Choroid plexus epithelial cell (primary cell): ENCODE data around the gene PRX.
A peak's percentile ranks its signal among the peaks of the same experiment; 100 is the strongest.

ENCODE experiments used
- DNase-seq: peaks from one replicate; pipeline ENCODE4 v3.0.0-alpha.2; 2010; ENCODE audit warnings: low read depth
- H3K4me3 ChIP-seq: 2 replicates; pipeline ENCODE4 v1.5.1; 2011; ENCODE audit warnings: low read depth, mild to moderate bottlenecking, control low read depth, low read length, moderate library complexity
- TF ChIP-seq, protein P1 (sequence below): conservative IDR thresholded peaks from 2 replicates; pipeline ENCODE4 v1.5.1; 2011; ENCODE audit warnings: low read depth, mild to moderate bottlenecking, control low read depth, inconsistent platforms, low read length, moderate library complexity

Gene PRX

DNA sequence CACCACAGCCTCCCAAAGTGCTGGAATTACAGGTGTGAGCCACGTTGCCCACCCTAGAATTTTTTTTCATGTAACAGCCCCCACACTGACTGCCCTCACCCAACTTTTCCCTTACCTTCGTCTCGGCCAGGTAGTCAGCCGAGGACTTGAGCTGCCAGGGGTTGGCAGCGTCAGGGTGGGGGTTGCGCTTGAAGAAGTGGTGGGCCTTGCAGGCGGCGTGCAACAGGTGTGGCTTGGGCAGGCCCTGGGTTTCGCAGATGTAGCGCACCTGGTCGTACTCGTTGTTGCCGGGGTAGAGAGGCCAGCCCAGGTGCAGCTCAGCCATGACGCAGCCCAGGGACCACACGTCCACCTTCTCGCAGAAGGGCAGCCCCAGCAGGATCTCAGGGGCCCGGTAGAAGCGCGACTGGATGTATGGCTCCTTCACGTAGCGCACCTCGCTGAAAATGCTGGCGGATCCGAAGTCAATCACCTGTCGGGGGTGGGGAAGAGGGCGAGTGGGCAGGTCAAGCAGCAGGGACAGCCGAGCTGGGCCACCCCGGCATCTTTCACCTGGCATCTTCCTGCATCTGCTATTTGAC is 29.4 kb downstream of the PRX start:
- TF ChIP-seq, protein P1, sequence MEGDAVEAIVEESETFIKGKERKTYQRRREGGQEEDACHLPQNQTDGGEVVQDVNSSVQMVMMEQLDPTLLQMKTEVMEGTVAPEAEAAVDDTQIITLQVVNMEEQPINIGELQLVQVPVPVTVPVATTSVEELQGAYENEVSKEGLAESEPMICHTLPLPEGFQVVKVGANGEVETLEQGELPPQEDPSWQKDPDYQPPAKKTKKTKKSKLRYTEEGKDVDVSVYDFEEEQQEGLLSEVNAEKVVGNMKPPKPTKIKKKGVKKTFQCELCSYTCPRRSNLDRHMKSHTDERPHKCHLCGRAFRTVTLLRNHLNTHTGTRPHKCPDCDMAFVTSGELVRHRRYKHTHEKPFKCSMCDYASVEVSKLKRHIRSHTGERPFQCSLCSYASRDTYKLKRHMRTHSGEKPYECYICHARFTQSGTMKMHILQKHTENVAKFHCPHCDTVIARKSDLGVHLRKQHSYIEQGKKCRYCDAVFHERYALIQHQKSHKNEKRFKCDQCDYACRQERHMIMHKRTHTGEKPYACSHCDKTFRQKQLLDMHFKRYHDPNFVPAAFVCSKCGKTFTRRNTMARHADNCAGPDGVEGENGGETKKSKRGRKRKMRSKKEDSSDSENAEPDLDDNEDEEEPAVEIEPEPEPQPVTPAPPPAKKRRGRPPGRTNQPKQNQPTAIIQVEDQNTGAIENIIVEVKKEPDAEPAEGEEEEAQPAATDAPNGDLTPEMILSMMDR: no peak
- no peak overlapping the region for H3K4me3 ChIP-seq
- no peak for DNase-seq

DNA sequence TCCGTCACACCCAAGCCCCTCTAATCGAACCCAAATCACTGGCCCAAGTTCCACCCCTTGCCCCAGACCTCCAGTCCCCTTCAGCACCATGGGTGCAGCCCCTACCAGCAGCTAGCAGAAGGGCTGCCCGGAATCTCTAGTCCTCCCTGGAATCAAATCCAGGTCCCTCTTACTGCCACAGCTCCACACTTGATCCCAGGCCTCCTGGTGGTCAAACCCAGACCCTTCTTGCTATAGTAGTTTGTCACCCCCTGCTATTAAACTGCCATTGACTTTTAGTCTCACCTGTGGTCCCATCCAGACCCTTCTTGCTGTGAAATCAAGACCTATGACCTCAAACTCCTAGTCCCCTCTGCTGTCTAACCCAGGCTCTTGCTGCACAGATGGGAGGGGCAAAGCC is 31.9 kb downstream of the PRX start:
- TF ChIP-seq, protein P1: peak; percentile 37
- no peak overlapping the region for H3K4me3 ChIP-seq
- no peak for DNase-seq

DNA sequence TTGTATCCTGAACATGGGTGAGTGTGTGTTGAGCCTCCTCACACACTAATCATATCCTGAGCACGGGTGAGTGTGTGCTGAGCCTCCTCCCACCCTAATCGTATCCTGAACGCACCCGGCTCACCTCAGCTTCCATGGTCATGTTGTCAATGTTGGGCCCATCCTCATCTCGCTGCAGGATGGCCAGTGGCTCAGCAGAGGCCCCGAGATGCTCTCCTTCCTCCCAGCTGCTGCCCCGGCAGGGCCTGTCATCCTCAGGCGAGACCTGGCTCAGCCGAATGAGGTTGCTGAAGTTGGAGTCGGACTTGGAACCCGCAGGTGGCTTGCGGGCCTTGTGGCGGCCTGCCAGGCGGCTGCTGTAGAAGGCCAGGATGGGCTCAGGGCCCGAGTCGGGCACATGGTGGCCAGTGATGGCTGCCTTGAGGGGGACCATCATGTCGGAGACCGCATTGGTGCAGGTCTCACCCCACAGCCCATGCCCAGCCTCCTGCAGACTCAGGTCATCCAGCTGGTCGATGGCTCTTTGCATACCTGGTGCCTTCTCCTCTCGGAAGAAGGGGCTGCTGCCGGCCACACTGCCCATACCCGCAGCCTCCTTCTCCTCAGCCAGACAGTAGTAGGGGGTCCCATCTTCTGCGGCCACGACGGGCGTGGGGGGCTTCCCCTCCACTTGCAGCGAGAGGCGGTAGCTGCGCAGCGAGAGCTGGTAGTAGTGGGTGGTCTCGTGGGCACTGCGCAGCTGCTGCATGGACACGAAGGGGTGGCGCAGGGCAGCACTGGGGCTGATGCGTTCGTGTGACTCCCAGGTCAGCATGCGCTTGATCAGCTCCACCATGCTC is 32.8 kb downstream of the PRX start:
- TF ChIP-seq, protein P1: no peak
- no peak for DNase-seq
- H3K4me3 ChIP-seq: no peak overlapping the region

DNA sequence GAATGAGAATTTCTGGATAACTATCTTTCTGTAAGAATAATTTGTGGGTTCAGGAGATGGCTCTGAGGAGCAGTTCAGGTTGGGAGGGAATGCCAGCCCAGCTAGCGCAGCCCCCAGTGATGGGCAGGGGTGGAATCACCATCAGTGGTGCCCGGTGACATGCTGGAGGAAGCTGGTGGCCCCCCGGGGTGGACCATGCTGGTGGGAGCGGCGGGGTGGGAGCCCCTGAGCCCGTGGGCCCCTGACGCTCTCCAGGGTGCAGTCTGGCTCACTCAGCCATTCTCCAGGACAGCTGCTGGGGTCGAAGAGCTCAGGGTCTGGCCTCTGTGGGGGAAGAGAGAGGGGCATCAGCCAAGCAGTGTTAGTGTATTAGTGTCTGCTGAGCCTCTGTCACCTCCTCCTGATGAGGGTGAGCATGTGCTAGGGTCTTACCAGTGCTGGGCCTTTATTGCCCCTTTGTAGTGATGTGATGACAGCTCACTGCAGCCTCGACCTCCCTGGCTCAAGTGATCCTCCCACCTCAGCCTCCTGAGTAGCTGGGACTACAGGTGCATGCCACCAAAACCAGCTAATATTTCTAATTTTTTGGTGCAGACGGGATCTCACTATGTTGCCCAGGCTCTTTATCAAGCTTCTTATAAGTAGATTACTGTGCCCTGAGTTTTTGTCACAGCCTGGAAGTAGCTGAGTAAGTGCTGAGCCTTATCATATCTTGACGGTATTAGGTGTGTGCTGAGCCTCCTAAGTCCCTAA is 33.6 kb downstream of the PRX start:
- TF ChIP-seq, protein P1: no peak
- no peak for DNase-seq
- no peak overlapping the region for H3K4me3 ChIP-seq

DNA sequence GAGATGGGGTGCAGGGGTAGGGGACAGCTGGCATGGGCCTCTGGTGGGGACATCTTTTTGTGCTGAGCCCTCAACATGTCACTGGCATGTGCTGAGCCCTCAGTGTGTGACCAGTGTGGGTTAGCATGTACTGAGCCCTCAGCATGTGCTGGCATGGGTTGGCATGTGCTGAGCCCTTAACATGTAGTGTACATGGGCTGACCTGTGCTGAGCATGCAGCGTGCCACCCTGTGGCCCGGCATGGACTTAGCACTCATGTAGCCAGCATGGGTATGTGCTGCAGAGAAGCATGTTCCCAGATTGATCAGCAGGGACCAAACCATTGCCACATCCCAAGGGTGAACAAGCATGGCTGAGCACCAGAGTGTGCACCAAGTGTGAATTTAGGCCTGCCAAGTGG is 34.7 kb downstream of the PRX start:
- no peak overlapping the region for H3K4me3 ChIP-seq
- TF ChIP-seq, protein P1: no peak
- no peak for DNase-seq

DNA sequence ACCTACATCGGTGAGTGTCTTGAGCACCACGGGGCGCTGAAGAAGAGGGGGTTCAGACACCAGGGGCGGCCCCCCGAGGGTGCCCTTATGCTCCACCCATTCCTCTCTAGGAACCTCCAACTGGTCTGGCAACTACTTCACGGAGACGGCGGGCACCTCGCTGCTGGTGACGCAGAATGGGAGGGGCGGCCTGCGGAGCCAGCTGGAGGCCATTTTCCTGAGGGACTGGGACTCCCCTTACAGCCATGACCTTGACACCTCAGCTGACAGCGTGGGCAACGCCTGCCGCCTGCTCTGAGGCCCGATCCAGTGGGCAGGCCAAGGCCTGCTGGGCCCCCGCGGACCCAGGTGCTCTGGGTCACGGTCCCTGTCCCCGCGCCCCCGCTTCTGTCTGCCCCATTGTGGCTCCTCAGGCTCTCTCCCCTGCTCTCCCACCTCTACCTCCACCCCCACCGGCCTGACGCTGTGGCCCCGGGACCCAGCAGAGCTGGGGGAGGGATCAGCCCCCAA is 35.2 kb downstream of the PRX start:
- DNase-seq: no peak
- TF ChIP-seq, protein P1: no peak
- no peak overlapping the region for H3K4me3 ChIP-seq
